HG03354 (cell line): Measurements from ENCODE around the gene MSS51.

ENCODE experiments used
- ATAC-seq: cut with Tn5 transposase; IDR thresholded peaks from one replicate; pipeline ENCODE4 v1.9.1; 2021; ENCODE audit warnings: mild to moderate bottlenecking; ENCODE audit not compliant: unreplicated experiment, poor library complexity, severe bottlenecking

The MSS51 gene

DNA sequence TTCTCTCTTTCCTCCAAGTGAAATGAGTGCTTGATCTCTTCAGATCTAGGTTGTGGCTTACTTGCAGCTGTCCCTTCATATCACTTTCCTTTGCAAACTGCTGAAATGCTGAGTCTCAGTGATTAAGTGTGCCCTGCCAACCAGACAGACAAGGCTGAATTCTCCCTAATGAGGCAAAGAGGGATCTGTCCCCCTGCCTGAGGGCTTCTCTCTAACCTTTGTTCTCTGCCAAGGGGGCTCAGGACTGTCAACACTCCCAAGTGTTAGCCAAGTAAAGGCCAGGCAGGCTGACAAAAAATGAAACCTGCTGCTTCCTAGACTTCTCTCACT, at the start of gene MSS51:
Gene MSS51 (minus strand): TSS at position 24 of the 330 bp plus-strand sequence. CDS start 5,277 bp downstream, outside the sequence.
- no peak for ATAC-seq

DNA sequence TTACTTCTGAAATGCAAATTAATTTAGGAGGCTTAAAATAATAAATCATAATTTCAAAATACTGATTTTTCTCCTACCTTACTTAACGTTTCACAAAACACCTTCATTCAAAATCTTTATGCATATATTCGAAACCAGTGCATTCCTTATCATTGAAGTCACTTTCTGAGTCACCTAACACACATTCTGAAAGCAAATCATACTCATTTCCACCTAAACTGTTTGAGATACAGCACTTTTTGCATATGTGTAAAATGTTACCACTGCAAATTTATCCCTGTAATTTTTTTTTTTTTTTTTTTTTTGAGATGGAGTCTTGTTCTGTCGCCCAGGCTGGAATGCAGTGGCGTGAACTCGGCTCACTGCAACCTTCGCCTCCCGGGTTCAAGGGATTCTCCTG, 46.8 kb upstream of the MSS51 start:
- ATAC-seq: no peak

DNA sequence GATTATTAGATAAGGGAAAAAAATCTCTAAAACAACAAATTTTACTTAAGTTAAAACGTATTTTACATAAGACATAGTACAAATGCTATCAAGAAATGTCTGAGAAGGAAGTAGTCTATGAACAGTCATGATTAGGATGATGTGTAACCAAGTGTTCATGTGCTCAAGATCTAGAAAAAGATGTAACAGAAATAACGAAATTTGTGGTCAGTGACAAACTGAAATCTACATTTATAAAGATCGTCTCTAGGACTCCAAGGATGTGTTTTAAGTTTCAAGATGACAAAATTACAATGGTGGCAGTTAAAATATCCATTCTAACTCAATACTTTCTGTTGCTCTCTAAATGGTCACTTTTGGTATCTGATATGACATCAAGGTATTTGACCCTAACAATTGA, 45.3 kb upstream of the MSS51 start:
- no peak for ATAC-seq

DNA sequence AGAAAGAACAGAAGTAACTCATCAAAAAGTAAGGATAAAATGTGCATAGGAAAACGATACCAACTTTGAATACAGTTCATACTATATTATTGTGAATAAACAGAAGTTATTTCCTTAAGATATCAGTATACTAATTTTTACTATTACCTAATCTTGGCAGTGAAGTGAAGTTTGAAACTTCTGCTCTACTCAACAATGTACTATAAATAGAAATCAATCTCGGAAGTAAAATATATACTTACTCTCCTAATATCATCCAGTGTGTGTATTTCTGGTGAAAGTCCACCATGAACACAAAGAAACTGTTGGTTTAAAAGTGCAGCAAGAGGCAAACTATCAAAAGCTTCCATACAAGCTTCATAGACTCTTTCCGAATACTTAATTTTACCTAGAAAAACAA, 37.9 kb upstream of the MSS51 start:
- ATAC-seq: no peak

DNA sequence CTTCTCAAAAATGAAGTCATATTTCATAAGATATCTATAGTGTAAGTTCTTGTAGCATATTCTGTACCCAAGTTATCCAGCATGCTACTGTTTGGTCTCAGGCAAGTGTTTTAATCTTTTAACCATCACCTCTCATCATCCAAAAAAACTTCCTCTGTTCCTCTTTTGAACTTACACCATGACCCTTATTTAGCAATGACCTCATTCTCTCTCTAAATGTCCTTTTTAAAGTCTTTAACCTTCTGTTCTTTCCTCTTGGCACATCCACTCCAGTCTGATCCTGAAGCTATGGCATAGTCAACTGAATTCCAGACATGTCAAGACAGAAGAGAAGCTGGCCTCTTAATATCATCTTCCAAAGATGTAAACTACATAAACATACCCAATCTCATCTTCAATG, 36.2 kb upstream of the MSS51 start:
- no peak for ATAC-seq

DNA sequence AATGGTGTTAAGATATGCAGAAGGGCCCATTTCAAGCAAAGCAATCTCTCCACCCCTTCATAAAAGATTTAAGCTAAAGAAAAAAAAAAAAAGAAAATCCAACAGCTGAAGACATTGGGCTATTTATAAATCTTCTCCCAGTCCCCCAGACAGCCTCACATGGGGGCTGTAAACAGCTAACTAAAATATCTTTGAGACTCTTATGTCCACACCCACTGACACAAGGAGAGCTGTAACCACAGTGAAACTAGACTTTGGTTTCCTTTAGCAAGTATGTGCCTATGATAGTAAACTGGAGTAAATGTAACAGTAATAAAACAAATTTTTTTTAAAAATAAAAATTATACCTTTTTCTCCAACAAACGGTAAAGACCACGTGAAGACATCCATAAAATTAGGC, 33.8 kb upstream of the MSS51 start:
- no peak for ATAC-seq

DNA sequence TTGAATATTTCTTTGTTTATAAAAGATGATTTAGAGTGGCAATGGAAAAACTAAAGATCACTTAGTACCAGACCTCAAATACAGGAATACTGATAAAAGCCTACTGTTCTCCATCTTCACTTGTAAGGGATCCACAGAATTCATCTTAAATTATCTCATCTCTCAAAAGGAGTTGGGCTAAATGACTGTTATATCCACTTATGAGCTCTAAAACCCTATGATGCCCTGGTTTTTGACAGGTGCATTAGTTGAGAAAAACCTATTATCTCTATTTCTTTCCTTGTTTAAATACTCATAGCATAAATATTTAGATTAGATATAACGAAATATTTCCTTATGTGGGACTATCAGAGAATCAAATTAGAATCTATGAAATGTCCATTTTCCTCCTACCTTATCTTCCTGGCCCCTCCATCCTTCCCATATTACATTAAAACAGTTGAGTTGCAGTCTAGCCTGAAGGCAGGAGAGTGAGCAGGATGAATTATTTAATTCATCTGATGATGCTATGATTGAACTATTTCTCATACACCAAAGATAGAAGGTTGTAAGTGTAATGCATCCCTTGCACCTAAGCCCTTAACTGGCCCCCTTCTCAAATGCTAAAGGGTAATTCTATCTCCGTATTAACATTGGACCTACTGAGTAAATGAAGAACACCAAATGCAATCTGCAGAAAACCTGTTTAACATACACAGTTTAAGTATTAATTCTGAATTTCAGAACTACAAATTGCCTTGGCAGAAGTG, 32.8 kb upstream of the MSS51 start:
- no peak for ATAC-seq

DNA sequence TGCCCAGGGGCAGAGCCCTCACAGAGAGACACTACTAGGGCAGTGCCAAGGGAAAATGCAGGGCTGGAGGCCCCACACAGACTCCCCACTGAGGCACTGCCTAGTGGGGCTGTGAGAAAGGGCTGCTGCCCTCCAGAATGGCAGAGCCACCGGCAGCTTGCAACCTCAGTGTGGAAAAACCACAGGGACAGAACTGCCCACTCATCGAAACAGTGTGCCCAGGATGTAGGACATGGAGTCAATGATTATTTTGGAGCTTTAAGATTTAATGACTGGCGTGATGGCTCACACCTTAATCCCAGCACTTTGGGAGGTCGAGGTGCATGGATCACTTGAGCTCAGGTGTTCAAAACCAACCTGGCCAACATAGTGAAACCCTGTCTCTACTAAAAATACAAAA, 27.5 kb upstream of the MSS51 start:
- no peak for ATAC-seq

DNA sequence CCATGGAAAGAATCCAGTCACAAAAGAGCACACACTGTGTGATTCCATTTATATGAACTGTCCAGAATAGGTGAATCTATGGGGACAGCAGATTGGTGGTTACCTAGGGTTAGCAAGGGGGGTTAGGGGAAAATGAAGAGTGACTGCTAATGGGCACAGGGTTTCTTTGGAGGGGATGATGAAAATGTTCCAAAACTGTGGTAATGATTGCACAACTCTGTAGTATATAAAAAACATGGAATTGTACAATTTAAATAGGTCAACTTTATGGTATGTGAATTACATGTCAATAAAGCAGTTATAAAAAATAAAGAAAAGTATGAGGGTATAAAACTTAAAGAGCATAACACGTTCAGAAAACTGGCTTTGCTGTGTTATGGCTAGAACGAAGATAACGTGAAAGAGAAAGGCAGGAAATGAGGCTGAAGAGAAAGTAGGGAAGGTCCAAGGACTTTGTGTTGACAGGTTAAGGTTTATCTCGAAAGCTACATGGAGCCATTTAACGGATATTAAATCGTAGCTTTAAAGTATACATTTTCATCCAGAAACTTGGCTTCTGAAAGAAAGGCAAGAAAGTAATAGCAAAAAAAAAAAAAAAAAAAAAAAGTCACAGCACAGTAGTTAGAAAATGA, 26.4 kb upstream of the MSS51 start:
- ATAC-seq: no peak

DNA sequence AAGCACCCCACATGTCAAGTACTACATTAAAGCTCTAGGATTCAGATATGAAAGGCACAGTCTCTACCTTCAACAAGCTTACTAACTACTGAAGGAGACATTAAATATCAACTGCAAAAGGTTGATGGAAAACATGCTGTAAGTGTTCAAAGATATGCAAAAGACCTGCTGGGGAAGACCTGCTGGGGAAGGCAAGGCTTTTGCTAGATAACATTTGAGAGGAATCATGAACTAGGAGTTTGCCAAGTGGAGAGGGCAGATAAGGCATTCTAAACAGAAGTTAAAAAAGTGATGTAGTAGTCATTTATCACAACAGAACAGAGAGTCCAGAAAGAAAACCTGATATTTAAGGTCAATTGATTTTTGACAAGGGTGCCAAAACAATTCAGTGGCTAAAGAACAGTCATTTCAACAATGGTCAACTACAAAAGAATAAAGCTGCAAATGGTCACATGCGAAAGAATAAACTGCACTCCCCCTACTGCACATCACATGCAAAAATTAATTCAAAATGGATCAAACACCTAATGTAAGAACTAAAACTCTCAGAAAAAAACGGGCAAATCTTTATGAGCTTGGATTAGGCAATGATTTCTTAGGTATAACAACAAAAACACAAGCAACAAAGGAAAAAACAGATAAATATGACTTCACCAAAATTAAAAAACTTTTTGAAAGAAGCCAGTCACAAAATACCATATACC, 23.0 kb upstream of the MSS51 start:
- ATAC-seq: no peak

DNA sequence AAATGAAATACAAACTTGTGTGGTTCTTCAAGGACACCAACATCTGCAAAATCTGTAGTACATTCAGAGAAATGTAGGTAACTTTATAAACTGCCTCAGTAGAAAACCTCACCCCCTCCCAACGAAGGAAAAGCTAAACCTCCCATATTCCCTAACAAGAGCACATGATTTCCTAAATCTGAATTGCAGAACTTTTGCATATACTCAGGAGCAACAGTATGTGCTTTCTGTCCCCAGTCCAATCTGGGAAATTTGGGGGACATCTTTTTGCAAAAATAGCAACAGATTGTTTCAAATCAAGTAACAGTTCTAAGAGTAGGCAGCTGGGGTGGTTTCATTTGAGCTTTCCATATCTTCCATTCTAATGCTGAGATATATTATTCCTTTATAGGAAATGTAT, 15.8 kb upstream of the MSS51 start:
- ATAC-seq: no peak

DNA sequence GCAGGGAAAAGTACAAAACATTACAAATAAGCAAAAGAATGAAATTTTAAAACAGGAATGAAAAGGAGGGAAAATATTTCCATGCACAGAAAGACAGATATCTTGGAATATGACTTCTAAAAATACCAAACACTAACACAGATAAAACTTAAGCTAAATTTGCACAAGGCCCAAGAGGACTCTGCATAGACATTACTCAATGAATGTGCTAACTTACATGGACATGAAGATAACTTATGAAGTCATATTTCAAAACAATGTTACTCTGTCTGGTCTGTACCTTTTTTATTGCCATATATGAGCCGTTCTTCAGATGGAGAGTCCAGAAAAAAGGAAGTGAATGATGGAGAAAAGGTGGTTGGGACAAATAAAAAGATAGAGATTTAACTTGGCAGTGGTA, 15.0 kb upstream of the MSS51 start:
- ATAC-seq: no peak

DNA sequence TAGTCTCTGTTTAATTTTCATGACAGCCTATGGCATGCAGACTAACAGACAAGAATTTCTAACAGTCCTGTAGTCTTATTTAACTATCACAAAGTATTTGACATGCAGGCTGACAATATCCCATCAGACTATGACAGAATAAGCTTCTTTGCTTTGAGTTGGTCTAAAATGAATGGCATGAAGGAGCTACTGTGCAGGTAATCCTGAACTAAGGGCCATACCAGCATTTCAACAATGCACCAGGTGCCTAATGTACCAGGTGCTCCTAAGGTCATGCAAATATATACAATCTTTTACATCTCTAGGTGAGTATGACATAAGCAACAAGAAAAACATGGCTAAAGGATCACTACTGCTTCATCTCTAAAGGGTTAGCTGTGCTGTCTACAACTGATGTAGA, 13.6 kb upstream of the MSS51 start:
- ATAC-seq: no peak

DNA sequence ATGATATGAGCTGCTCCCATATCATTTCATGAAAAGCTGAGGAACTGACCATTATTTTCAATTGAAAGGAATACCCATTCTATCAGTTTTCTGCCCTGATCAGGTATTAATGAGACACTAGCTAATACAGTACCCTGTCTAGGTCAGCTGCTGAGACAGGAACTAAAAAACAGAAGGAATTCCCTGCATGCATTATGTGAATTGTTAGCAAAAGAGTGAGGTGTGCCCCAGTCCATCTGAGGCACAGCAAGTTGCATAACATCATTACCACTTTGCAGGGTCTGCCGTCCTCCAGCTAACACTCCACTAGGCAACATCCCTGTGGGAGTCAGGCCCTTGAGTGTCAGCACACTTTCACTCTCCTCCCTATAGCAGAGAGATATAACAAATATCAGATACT, 11.1 kb upstream of the MSS51 start:
- ATAC-seq: no peak

DNA sequence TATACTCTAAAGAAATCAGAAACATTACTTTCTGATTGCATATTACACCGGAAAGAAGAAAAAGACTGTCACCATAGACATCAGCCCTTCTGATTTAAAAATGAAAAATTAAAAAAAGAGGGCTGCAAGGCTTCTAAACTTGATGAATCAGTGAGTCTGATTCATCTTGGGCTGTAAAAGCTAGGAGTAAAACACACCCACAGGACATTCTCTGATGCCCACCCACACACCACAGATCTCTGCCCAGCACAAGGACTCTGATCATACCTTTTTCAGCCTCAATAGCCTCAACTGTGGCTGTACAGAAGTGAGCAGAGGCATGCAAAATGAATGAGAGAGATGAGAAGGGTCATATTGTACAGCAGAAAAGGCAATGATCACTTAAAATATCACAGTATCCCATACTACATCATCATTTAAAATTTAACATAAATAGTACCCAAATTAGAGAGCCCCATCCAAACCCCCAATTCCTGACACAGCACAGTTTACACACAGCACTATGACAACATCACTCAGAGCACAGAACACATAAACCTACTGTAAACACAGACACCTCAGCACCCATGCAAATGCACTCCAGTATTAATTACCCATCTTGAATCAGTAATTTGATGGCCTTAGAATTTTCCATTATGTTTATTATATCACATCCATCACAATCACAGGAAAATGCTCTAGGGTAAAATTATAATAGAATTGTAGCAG, 6.4 kb upstream of the MSS51 start:
- no peak for ATAC-seq

DNA sequence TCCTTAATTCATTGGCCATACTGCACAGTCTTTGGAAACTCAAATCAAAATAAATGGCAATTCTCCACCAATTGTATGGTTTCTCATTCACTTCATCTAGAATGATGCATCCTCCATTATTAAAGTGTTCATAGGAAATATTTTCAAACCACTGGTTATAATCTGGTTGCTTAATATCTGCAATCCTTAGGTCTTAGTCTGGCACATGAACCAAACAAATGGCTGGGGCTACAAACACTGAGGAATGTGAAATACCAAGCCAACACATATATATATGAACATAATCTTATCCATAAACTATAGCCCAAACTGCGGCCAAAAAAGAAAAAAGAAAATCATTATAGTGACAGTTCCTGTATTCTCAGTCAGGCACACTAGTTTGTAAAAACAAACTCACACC, 5.7 kb upstream of the MSS51 start:
- no peak for ATAC-seq

DNA sequence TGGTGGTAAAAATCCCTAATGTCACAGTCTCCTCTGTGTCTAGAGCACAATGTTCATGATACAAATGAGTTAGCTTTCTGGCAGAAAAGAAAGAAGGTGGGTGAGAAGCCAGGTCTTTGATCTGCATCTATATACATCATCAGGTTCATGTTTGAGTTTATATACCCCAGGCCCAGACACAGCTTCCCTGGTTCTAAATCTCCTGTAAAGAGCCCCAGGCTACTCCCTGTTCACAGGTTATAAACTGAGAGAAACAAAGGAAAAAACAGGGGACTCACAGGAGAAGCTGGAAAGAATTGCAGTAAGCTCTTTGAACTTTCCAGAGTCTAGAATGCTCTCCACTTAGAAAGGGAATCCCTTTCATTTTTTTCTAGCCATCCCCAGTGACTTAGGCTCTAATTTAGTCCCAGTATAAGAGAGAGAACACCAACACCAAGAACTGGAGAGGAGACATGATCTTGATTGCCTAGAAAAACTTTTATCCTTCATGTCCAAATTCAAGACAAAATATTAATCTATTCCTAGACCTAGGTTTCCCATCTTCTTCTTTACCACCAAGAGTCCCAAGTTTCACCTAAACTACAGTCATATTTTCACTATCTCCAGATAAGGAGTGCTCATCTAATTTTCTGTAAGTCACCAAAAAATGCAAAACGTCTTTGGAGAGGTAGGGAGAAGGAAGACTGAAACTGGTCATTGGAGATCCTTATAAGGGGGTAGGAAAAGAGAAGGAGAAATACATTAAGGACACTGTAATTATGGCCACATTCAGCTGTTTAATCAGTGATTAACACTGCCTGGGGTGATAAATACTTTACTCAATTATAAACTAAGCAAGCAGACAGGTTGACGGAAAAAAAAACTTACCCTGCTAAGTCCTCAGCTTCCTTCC, 469 bp downstream of the MSS51 start:
- no peak for ATAC-seq

DNA sequence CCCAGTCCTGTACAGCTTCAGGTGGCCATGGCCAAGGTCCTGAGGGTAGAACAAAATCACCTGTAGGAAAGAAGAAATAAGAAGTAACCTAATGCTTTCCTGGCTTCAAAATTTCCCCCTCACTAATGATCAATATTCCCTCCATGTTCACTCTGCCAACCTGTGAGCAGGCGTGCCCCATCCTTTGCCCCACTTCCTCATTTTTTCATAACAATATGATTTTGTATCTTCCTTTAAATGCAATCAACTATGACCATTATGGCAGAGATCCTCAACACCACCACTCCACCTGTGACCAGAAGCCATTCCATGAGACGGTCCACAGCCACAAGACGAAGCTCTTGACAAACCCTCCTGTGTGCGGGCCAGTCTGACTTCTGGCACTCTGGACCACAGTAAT, 7.0 kb downstream of the MSS51 start:
- no peak for ATAC-seq

DNA sequence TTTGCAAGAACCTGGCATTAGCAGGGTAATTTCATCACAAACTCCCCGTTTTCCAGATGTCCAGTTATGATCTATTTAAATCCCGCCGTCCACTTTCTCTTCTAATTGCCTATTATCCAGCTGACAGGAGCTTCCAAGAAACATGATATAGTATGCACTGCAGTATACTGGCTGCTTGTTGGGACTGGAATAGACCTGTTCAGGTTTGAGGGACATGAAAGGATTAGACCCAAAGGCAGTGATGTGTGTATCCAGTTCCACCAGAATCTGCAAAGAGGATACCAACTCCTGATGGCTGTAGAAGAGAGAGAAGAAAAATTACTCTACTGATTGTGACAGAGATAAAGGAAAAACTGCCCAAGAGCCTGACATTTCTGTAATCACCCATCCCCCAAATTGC, 8.9 kb downstream of the MSS51 start:
- no peak for ATAC-seq

DNA sequence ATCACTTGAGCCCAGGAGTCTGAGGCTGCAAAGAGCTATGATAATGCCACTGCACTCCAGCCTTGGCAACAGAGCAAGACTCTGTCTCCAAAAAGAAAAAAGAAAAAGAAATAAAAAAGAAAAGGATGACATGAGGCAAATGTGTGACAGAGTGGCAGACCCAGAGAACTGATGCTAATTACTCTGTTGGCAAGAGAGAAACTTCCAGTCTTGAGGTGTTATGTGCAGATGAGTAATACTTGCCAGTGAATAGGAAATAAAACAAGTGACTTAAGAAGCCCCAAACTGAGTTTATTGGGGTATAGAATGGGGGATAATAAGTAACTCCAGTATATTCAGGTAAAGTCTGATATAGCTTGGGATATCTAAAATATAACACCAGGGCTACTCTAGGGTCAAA, 10.1 kb downstream of the MSS51 start:
- no peak for ATAC-seq
